ENCODE measurements around the gene ZBTB2.

- TF ChIP-seq POLR2AphosphoS5 (IDR thresholded peaks at IDR 0.05) = no peak
- TF ChIP-seq, protein P1, sequence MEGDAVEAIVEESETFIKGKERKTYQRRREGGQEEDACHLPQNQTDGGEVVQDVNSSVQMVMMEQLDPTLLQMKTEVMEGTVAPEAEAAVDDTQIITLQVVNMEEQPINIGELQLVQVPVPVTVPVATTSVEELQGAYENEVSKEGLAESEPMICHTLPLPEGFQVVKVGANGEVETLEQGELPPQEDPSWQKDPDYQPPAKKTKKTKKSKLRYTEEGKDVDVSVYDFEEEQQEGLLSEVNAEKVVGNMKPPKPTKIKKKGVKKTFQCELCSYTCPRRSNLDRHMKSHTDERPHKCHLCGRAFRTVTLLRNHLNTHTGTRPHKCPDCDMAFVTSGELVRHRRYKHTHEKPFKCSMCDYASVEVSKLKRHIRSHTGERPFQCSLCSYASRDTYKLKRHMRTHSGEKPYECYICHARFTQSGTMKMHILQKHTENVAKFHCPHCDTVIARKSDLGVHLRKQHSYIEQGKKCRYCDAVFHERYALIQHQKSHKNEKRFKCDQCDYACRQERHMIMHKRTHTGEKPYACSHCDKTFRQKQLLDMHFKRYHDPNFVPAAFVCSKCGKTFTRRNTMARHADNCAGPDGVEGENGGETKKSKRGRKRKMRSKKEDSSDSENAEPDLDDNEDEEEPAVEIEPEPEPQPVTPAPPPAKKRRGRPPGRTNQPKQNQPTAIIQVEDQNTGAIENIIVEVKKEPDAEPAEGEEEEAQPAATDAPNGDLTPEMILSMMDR (IDR thresholded peaks at IDR 0.05) = no peak
- no peak for TF ChIP-seq POLR2A (IDR thresholded peaks at IDR 0.05)
- TF ChIP-seq EP300 (IDR thresholded peaks at IDR 0.05) = no peak
Observed at GRCh38 chr6:151327101-151327500, 64.3 kb downstream of the ZBTB2 start.

All from upper lobe of left lung (tissue), 4 donors.